ENCODE measurements around the gene LTBP1. TPM values are rescaled to one million over a fixed set of nuclear protein-coding genes. Genes with fewer than 3 reads are reported as not detected.
"Not testable (repeated sequence)": the region's sequence is repeated elsewhere in the genome, so short reads cannot be mapped to it uniquely, and the experiment has no call there.

Gene LTBP1
- total RNA-seq, 4 donors from 2014 or later: 12.6 to 81.0 (median 16.0) TPM

- no peak for TF ChIP-seq CTCF (IDR thresholded peaks at IDR 0.05)
- ATAC-seq (ENCODE audit: low FRiP score): no peak
These were observed 14.1 kb downstream of the LTBP1 start for GRCh38 chr2:32960647-32961403.

DNA sequence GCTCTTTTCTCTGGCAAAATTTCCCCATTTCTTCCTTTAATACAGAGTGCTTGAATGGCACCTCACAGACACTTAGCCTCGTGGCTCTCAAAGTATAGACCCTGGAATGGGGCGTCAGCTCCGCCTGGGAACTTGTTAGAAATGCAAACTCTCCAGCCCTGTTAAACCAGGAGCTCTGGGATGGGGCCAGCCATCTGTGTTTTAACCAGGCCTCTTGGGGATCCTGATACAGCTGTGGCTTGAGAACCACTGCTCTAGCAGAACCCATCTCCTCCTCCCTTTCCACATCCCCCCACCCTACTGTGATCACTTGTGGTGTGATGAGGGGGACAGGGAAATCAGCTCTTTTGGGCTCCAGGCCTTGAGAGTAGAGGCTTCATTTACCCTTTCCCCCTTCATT, 15.9 kb downstream of the LTBP1 start:
- no peak for ATAC-seq (ENCODE audit: low FRiP score)
- TF ChIP-seq CTCF (IDR thresholded peaks at IDR 0.05): no peak
- DNase-seq (ENCODE audit: low spot score): no peak

More at GRCh38 chr2:32960647-32961403, 14.1 kb downstream of the LTBP1 start:
- DNase-seq (ENCODE audit: low spot score): no peak

DNA sequence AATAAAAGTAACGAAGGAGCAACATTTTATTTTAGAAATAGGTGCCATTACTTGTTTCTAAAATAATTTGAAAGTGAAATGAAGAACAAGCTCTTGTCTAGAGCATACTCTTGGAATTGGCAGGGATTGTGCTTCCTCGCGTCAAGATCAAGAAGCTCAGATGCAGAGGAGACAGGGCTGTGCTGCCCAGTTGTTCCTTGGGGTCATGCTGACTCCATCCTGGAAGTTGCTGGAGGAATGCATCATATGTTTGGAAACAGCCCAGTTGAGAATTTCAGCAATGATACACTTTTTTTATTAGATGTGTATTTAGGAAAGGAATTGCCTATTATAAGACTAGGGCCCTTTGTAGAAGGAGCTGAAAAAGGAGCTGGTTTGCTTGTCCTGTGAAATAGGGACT, 17.2 kb downstream of the LTBP1 start:
- ATAC-seq (ENCODE audit: low FRiP score) (no peak), DNase-seq (ENCODE audit: low spot score) (no peak)
- TF ChIP-seq CTCF (IDR thresholded peaks at IDR 0.05): no peak

DNA sequence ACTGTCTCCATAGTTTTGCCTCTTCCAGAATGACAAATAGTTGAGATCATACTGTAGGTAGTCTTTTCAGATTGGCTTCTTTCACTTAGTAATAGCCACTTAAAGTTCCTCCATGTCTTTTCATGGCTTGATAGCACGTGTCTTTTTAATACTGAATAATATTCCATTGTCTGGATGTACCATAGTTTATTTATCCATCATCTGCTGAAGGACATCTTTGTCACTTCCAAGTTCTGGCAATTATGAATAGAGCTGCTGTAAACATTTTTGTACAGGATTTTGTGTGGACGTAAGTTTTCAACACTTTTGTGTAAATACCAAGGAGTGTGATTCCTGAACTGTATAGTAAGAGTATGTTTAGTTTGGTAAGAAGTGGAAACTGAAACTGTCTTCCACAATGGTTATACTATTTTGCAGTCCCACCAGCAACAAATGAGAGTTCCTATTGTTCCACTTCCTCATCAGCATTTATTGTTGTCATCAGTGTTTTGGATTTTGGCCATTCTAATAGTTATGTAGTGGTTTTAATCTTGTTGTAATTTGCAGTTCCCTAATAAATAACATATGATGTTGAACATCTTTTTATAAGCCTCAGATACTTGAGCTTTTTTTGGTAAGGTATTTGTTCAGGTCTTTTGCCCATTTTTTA, 18.9 kb downstream of the LTBP1 start:
- no peak for ATAC-seq (ENCODE audit: low FRiP score)

GRCh38 chr2:32969444-32970162, 22.9 kb downstream of the LTBP1 start:
- DNase-seq (ENCODE audit: low spot score) (no peak), ATAC-seq (ENCODE audit: low FRiP score) (no peak)
- no peak for TF ChIP-seq CTCF (IDR thresholded peaks at IDR 0.05)

More for the DNA sequence above, 18.9 kb downstream of the LTBP1 start:
- no peak for TF ChIP-seq CTCF (IDR thresholded peaks at IDR 0.05)
- no peak for DNase-seq (ENCODE audit: low spot score)

- ATAC-seq (ENCODE audit: low FRiP score); DNase-seq (ENCODE audit: low spot score): not testable (repeated sequence)
These were observed 27.0 kb downstream of the LTBP1 start for GRCh38 chr2:32973772-32974171.

DNA sequence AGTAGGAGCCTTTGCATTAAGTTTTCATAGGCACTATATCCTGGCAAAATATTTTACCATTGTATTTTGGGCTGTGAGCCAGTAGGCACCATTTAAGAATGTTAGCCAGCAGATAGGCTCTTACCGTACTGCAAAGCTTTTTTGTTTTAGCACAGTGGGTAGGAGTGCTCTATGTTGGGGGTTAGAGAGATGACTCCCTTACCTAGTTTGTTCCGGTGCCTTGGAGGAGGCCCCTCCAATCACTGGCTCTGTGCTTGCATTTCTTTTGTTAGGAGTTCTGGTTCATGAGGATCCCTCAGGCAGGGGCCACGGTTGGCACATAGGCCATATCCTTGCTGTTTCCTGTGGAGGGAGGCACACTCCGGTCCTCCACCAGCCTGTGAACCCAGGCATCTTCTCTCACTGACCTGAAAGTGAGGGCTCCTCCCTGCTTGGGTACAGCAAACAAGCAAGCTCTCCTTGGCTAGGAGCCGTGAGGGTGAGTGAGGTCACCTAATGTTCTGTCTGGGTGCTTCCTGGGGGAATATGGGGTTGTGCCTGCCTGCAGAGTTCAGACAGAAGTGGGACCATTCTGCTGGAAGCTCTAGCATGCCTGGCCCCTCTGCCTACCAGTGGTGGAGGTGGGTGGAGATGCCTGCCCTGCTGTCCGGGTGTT, 29.8 kb downstream of the LTBP1 start:
- DNase-seq (ENCODE audit: low spot score) (no peak), ATAC-seq (ENCODE audit: low FRiP score) (no peak)

More for the DNA sequence above, 29.8 kb downstream of the LTBP1 start:
- no peak for TF ChIP-seq CTCF (IDR thresholded peaks at IDR 0.05)

Data from omental fat pad (tissue), 4 donors.